ENCODE results near the gene MARK1.

Gene MARK1

GRCh38 chr1:220699044-220699443, 171.1 kb downstream of the MARK1 start:
- Histone ChIP-seq H3K36me3 (ENCODE audit: control insufficient read depth, insufficient read depth, low read length) (no peaks in the 10 kb centered on the region), H3K4me3 (ENCODE audit: extremely low read depth, insufficient read depth, low read length, poor library complexity, severe bottlenecking) (no peak overlapping the region), H3K4me1 (ENCODE audit: control insufficient read depth, insufficient read depth, low read length, poor library complexity, severe bottlenecking) (peaks cover 2% of the 10 kb centered on the region), H3K27ac (ENCODE audit: low read depth, low read length, severe bottlenecking) (no peak overlapping the region), H3K9me3 (ENCODE audit: control insufficient read depth, low read length) (no peaks in the 10 kb centered on the region)
- WGBS, 2 experiments (ENCODE audit: insufficient coverage in 2 of 2), result 67 to 89% methylated on average over 1 of the region's 3 CpGs

GRCh38 chr1:220700556-220701179, 172.7 kb downstream of the MARK1 start:
- H3K36me3 ChIP-seq (ENCODE audit: control insufficient read depth, insufficient read depth, low read length), result no peaks in the 10 kb centered on the region
- H3K27ac ChIP-seq (ENCODE audit: low read depth, low read length, severe bottlenecking), result no peak overlapping the region
- no peak overlapping the region for H3K4me3 ChIP-seq (ENCODE audit: extremely low read depth, insufficient read depth, low read length, poor library complexity, severe bottlenecking)
- H3K4me1 ChIP-seq (ENCODE audit: control insufficient read depth, insufficient read depth, low read length, poor library complexity, severe bottlenecking), result peaks cover 2% of the 10 kb centered on the region
- 40 to 56% methylated on average over 1 of the region's 2 CpGs for WGBS, 2 experiments (ENCODE audit: insufficient coverage in 2 of 2)
- H3K9me3 ChIP-seq (ENCODE audit: control insufficient read depth, low read length), result no peaks in the 10 kb centered on the region

DNA sequence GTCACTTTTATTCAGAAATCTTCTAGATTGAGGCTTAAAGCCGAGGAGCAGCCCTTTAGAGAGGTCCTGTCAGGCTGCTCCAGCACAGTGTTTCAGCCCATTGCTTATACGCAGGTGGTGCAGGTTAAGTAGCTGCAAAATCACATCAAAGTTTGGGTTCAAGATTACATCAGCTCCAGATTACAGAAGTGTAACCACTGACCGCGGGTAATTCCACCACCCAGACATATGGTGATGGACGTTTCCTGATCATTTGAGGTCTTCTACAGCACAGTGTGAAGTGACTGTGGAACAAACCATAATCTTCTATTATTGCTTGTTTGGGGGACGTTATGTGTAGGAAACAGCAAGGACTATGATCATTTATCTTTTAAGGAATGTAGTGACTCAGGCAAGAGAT, 174.0 kb downstream of the MARK1 start:
- no peak overlapping the region for H3K4me3 ChIP-seq (ENCODE audit: extremely low read depth, insufficient read depth, low read length, poor library complexity, severe bottlenecking)
- 97 to 100% methylated on average over 3 to 4 of the region's 6 CpGs for WGBS, 2 experiments (ENCODE audit: insufficient coverage in 2 of 2)

DNA sequence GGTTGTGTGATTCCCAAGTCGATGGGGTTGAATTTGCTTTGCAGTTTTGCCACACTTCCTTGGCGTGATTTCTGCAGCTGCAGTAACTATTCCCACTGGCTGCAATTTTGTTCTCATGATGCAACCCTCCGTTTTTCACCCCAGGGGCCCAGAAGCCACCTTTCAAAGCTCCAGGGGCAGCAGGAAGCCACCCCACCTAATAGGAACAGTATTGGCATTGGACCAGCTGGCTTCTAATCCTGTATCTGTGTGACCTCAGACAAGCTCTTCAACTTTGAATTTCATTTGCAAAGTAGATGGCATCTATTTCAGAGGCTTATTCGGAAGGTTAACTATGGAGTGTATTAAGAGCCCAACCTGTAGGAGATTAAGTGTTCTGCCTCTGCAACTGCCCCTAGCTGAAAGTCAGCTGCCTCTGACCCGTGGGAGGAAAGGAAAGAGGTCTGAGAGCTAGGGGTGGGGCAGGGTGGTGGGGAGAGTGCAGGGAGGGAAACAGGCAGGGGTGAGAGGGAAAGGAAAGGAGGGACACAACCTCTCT, 174.9 kb downstream of the MARK1 start:
- 68 to 89% methylated on average over 3 to 5 of the region's 5 CpGs for WGBS, 2 experiments (ENCODE audit: insufficient coverage in 2 of 2)
- H3K36me3 ChIP-seq (ENCODE audit: control insufficient read depth, insufficient read depth, low read length), result no peaks in the 10 kb centered on the region
- no peak overlapping the region for H3K27ac ChIP-seq (ENCODE audit: low read depth, low read length, severe bottlenecking)
- no peak overlapping the region for H3K4me3 ChIP-seq (ENCODE audit: extremely low read depth, insufficient read depth, low read length, poor library complexity, severe bottlenecking)
- H3K4me1 ChIP-seq (ENCODE audit: control insufficient read depth, insufficient read depth, low read length, poor library complexity, severe bottlenecking), result no peaks in the 10 kb centered on the region
- H3K9me3 ChIP-seq (ENCODE audit: control insufficient read depth, low read length), result no peaks in the 10 kb centered on the region

More for the DNA sequence above, 174.0 kb downstream of the MARK1 start:
- Histone ChIP-seq H3K36me3 (ENCODE audit: control insufficient read depth, insufficient read depth, low read length) (no peaks in the 10 kb centered on the region), H3K4me1 (ENCODE audit: control insufficient read depth, insufficient read depth, low read length, poor library complexity, severe bottlenecking) (no peaks in the 10 kb centered on the region), H3K27ac (ENCODE audit: low read depth, low read length, severe bottlenecking) (no peak overlapping the region), H3K9me3 (ENCODE audit: control insufficient read depth, low read length) (no peaks in the 10 kb centered on the region)

DNA sequence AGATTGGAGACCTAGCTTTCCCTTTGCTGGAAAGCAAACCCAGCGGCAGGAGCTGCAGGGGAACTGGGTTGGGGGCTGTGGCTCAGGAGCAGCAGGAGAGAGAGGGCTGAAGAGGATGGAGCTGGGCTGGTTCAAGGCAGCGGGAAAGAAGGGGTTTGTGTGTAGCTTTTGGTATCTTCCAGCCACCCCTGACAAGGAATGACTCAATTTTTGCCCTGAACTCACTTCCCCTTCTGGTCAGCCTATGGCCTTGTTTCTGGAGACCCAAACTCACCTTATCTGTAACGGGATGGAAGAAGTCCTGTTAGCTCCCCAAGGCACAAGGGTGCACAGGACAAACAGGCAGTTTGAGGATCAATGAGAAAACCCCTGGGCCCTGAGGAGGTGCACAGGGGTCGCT, 175.4 kb downstream of the MARK1 start:
- no peak overlapping the region for H3K4me3 ChIP-seq (ENCODE audit: extremely low read depth, insufficient read depth, low read length, poor library complexity, severe bottlenecking)
- 67 to 100% methylated on average over 1 to 2 of the region's 4 CpGs for WGBS, 2 experiments (ENCODE audit: insufficient coverage in 2 of 2)
- no peaks in the 10 kb centered on the region for H3K4me1 ChIP-seq (ENCODE audit: control insufficient read depth, insufficient read depth, low read length, poor library complexity, severe bottlenecking)
- H3K9me3 ChIP-seq (ENCODE audit: control insufficient read depth, low read length), result no peaks in the 10 kb centered on the region
- no peak overlapping the region for H3K27ac ChIP-seq (ENCODE audit: low read depth, low read length, severe bottlenecking)
- no peaks in the 10 kb centered on the region for H3K36me3 ChIP-seq (ENCODE audit: control insufficient read depth, insufficient read depth, low read length)

DNA sequence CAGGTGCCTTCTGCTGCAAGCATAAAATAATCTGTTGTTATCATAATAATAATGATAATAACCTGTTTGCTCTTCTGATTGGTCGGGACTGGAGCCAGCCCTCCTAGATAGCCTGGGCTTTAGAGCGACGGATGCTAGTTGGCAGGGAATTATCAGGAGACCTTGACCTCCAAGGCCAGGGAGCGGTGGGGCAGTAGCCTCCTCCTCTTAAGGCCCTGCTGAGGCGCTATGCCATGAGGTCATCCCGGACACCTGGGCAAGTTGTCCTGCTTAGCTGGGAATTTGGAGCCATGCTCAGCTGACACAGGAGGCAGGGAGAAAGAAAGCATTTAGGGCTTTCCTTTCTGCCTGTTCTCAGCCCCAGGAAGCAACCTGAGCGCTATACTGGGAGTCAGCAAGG, 177.8 kb downstream of the MARK1 start:
- Histone ChIP-seq H3K4me1 (ENCODE audit: control insufficient read depth, insufficient read depth, low read length, poor library complexity, severe bottlenecking) (no peaks in the 10 kb centered on the region), H3K36me3 (ENCODE audit: control insufficient read depth, insufficient read depth, low read length) (no peaks in the 10 kb centered on the region), H3K4me3 (ENCODE audit: extremely low read depth, insufficient read depth, low read length, poor library complexity, severe bottlenecking) (no peak overlapping the region), H3K9me3 (ENCODE audit: control insufficient read depth, low read length) (no peaks in the 10 kb centered on the region), H3K27ac (ENCODE audit: low read depth, low read length, severe bottlenecking) (no peak overlapping the region)
- WGBS, 2 experiments (ENCODE audit: insufficient coverage in 2 of 2), result 93% methylated on average over 7 of the region's 7 CpGs

DNA sequence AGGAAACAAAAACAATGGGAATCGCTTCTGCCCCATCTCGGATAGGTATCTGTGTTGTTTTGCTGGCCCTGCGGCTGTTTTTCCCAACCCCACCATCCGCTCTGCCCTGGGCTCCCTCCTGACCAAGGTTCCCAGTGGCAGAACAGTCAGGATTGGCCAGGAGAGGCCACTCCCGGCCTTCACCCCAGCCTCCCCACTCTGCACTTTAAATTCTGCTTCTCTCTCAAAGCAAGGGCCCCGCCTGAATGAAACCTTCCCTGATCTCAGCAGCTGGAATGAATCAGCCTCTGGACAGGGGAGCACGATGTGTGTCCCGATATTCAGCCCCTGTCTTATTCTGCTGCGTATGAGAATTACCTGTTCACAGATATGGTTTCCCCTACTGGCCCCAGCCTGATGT, 178.5 kb downstream of the MARK1 start:
- Histone ChIP-seq H3K27ac (ENCODE audit: low read depth, low read length, severe bottlenecking) (no peak overlapping the region), H3K9me3 (ENCODE audit: control insufficient read depth, low read length) (no peaks in the 10 kb centered on the region), H3K4me1 (ENCODE audit: control insufficient read depth, insufficient read depth, low read length, poor library complexity, severe bottlenecking) (no peaks in the 10 kb centered on the region), H3K4me3 (ENCODE audit: extremely low read depth, insufficient read depth, low read length, poor library complexity, severe bottlenecking) (no peak overlapping the region), H3K36me3 (ENCODE audit: control insufficient read depth, insufficient read depth, low read length) (no peaks in the 10 kb centered on the region)
- WGBS, 2 experiments (ENCODE audit: insufficient coverage in 2 of 2), result 80 to 84% methylated on average over 8 to 9 of the region's 9 CpGs

DNA sequence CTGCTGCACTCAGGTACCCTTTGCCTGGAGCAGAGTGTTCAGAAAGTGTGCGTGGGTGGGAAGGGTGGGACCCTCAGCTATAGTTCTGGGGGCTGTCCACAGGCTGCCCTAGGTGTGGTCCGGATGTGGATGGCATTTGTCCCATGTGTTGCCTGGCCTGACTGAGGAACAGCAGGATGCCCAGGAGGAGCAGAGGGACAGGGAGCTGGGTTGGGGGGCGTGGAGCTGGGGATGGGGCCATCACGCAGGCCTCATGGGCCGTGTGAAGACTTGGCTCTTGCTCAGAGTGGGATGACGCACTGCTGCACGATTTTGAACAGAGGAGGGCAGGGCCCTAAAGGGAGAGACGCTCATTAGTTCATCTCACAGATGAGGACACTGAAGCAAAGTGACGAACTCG, 179.2 kb downstream of the MARK1 start:
- Histone ChIP-seq H3K27ac (ENCODE audit: low read depth, low read length, severe bottlenecking) (no peak overlapping the region), H3K9me3 (ENCODE audit: control insufficient read depth, low read length) (no peaks in the 10 kb centered on the region), H3K4me3 (ENCODE audit: extremely low read depth, insufficient read depth, low read length, poor library complexity, severe bottlenecking) (no peak overlapping the region), H3K4me1 (ENCODE audit: control insufficient read depth, insufficient read depth, low read length, poor library complexity, severe bottlenecking) (no peaks in the 10 kb centered on the region), H3K36me3 (ENCODE audit: control insufficient read depth, insufficient read depth, low read length) (no peaks in the 10 kb centered on the region)
- WGBS, 2 experiments (ENCODE audit: insufficient coverage in 2 of 2), result 89 to 92% methylated on average over 8 to 9 of the region's 10 CpGs

DNA sequence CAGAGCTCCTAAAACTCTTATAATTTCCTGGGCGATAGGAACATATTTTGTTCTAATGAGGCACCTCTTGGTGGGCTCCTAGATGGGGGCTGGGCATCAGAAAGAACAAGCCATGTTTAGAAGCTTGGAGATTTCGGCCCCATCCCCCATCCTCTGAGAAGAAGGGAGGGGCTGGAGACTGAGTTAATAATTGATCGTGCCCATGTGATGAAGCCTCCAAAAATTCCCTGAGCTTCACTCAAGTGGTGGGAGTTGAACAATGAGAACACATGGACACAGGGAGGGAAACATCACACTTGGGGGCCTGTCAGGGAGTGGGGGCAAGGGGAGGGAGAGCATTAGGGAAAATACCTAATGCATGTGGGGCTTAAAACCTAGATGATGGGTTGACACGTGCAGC, 180.3 kb downstream of the MARK1 start:
- 75 to 100% methylated on average over 2 to 3 of the region's 4 CpGs for WGBS, 2 experiments (ENCODE audit: insufficient coverage in 2 of 2)

GRCh38 chr1:220708936-220709801, 181.2 kb downstream of the MARK1 start:
- Histone ChIP-seq H3K9me3 (ENCODE audit: control insufficient read depth, low read length) (no peaks in the 10 kb centered on the region), H3K4me1 (ENCODE audit: control insufficient read depth, insufficient read depth, low read length, poor library complexity, severe bottlenecking) (no peaks in the 10 kb centered on the region), H3K4me3 (ENCODE audit: extremely low read depth, insufficient read depth, low read length, poor library complexity, severe bottlenecking) (no peak overlapping the region), H3K27ac (ENCODE audit: low read depth, low read length, severe bottlenecking) (no peak overlapping the region), H3K36me3 (ENCODE audit: control insufficient read depth, insufficient read depth, low read length) (no peaks in the 10 kb centered on the region)
- WGBS, 2 experiments (ENCODE audit: insufficient coverage in 2 of 2), result 66 to 77% methylated on average over 4 to 5 of the region's 9 CpGs

More for the DNA sequence above, 180.3 kb downstream of the MARK1 start:
- no peak overlapping the region for H3K27ac ChIP-seq (ENCODE audit: low read depth, low read length, severe bottlenecking)
- no peaks in the 10 kb centered on the region for H3K36me3 ChIP-seq (ENCODE audit: control insufficient read depth, insufficient read depth, low read length)
- H3K9me3 ChIP-seq (ENCODE audit: control insufficient read depth, low read length), result no peaks in the 10 kb centered on the region
- no peak overlapping the region for H3K4me3 ChIP-seq (ENCODE audit: extremely low read depth, insufficient read depth, low read length, poor library complexity, severe bottlenecking)
- no peaks in the 10 kb centered on the region for H3K4me1 ChIP-seq (ENCODE audit: control insufficient read depth, insufficient read depth, low read length, poor library complexity, severe bottlenecking)

- no peaks in the 10 kb centered on the region for H3K4me1 ChIP-seq (ENCODE audit: control insufficient read depth, insufficient read depth, low read length, poor library complexity, severe bottlenecking)
- H3K36me3 ChIP-seq (ENCODE audit: control insufficient read depth, insufficient read depth, low read length), result no peaks in the 10 kb centered on the region
- WGBS, 2 experiments (ENCODE audit: insufficient coverage in 2 of 2), result 76 to 87% methylated on average over 3 of the region's 4 CpGs
- peaks cover 10% of the 10 kb centered on the region for H3K9me3 ChIP-seq (ENCODE audit: control insufficient read depth, low read length)
- no peak overlapping the region for H3K27ac ChIP-seq (ENCODE audit: low read depth, low read length, severe bottlenecking)
- H3K4me3 ChIP-seq (ENCODE audit: extremely low read depth, insufficient read depth, low read length, poor library complexity, severe bottlenecking), result no peak overlapping the region
Observed at GRCh38 chr1:220710333-220710732, 182.4 kb downstream of the MARK1 start.
